AG10803 (cell line): ENCODE results near the gene CDR2L.

Experiments
- DNase-seq: peaks from one replicate; pipeline ENCODE4 v3.0.0; 2010; ENCODE audit warnings: low read depth
- H3K4me3 ChIP-seq: 2 replicates; pipeline ENCODE4 v1.5.1; 2011; ENCODE audit warnings: mild to moderate bottlenecking, low read length, control low read depth
- TF ChIP-seq, protein P1 (sequence below): conservative IDR thresholded peaks from 2 replicates; pipeline ENCODE4 v1.5.1; 2011; ENCODE audit warnings: mild to moderate bottlenecking, low read length, control low read depth, inconsistent platforms

CDR2L gene

GRCh38 chr17:74952431-74953133 lies 34.9 kb upstream of the CDR2L start:
- TF ChIP-seq, protein P1, sequence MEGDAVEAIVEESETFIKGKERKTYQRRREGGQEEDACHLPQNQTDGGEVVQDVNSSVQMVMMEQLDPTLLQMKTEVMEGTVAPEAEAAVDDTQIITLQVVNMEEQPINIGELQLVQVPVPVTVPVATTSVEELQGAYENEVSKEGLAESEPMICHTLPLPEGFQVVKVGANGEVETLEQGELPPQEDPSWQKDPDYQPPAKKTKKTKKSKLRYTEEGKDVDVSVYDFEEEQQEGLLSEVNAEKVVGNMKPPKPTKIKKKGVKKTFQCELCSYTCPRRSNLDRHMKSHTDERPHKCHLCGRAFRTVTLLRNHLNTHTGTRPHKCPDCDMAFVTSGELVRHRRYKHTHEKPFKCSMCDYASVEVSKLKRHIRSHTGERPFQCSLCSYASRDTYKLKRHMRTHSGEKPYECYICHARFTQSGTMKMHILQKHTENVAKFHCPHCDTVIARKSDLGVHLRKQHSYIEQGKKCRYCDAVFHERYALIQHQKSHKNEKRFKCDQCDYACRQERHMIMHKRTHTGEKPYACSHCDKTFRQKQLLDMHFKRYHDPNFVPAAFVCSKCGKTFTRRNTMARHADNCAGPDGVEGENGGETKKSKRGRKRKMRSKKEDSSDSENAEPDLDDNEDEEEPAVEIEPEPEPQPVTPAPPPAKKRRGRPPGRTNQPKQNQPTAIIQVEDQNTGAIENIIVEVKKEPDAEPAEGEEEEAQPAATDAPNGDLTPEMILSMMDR = no peak
- DNase-seq = no peak
- H3K4me3 ChIP-seq = no peak overlapping the region

GRCh38 chr17:74953134-74953687 lies 34.2 kb upstream of the CDR2L start:
- no peak overlapping the region for H3K4me3 ChIP-seq
- TF ChIP-seq, protein P1 = no peak
- no peak for DNase-seq

DNA sequence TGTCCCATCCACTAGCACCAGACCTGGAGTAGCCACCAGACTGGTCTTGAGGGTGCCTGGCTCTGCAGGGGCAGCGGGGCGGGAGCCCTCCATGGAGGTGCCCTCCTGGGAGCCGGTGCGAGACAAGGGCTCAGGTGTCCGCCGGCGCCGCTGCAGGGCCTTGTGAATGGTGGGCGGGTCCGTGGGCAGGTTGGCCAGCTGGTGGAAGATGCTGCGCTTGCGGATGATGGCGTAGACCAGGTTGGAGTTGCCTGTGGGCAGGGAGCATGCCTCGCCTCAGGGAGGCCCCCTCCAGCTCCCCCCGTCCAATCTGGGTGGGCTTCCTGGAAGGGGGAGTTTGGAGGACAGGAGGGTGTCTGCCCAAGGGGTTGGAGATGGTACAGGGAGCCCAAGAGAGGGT lies 33.3 kb upstream of the CDR2L start:
- no peak for DNase-seq
- no peak overlapping the region for H3K4me3 ChIP-seq
- TF ChIP-seq, protein P1 = no peak

- TF ChIP-seq, protein P1 = no peak
- no peak for DNase-seq
These were observed 32.6 kb upstream of the CDR2L start for GRCh38 chr17:74954665-74955421.

GRCh38 chr17:74956093-74956492 lies 31.3 kb upstream of the CDR2L start:
- no peak for DNase-seq
- no peak overlapping the region for H3K4me3 ChIP-seq
- TF ChIP-seq, protein P1 = no peak

More at GRCh38 chr17:74954665-74955421, 32.6 kb upstream of the CDR2L start:
- H3K4me3 ChIP-seq = no peak overlapping the region

- peak; percentile 31 for DNase-seq
- no peak overlapping the region for H3K4me3 ChIP-seq
- TF ChIP-seq, protein P1 = peak; percentile 80
These were observed 29.3 kb upstream of the CDR2L start for GRCh38 chr17:74957935-74958740.
